CD4-positive, alpha-beta T cell treated with Interleukin-1 beta for 1 hour (primary cell): ENCODE measurements around the gene FCHSD1.

ENCODE experiments used
- DNase-seq, 2 donors: peaks; one replicate each; pipeline ENCODE4 v3.0.0-alpha.2; 2020 to 2022

FCHSD1 gene

GRCh38 chr5:141672841-141673813 is 21.9 kb upstream of the FCHSD1 start:
- DNase-seq: no peak

DNA sequence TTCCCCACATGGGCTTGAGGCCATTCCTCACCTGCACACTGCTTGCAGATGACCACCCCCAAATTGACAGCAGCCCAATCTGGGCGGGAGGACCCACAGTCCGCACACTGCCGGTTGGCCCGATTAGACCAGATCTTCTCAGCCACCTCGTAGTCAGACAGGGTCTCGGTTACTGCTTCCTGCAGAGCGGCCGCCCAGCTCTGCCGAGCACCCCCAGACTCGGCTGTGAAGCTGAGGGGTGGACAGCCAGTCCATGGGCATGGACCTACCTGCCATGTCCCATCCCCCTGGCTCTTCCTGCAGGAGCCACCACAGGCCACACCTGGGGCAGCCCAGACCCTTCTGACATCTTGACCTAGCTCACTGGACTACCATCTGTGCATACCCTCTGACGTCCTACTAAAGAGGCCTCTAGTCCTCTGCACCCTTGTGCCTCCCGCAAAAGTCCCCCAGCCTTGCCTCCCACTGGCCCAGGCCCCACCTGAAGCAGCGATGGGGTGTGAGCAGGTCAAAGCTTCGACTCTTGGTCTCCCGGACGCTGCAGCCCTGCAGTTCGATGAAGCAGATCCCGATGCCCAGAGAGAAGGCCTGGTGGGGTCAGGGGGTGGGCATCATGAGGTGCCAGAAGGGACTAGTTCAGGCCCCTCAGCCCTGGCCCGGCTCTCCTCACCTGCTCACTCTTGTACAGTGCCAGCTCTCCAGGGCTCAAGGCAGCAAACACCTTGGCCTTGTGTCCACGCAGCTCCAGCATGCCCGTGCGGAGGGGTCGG is 21.0 kb upstream of the FCHSD1 start:
- DNase-seq: no peak

GRCh38 chr5:141669520-141669919 is 18.3 kb upstream of the FCHSD1 start:
- no peak for DNase-seq

- DNase-seq: no peak
Observed at GRCh38 chr5:141668601-141669265, 17.5 kb upstream of the FCHSD1 start.

DNA sequence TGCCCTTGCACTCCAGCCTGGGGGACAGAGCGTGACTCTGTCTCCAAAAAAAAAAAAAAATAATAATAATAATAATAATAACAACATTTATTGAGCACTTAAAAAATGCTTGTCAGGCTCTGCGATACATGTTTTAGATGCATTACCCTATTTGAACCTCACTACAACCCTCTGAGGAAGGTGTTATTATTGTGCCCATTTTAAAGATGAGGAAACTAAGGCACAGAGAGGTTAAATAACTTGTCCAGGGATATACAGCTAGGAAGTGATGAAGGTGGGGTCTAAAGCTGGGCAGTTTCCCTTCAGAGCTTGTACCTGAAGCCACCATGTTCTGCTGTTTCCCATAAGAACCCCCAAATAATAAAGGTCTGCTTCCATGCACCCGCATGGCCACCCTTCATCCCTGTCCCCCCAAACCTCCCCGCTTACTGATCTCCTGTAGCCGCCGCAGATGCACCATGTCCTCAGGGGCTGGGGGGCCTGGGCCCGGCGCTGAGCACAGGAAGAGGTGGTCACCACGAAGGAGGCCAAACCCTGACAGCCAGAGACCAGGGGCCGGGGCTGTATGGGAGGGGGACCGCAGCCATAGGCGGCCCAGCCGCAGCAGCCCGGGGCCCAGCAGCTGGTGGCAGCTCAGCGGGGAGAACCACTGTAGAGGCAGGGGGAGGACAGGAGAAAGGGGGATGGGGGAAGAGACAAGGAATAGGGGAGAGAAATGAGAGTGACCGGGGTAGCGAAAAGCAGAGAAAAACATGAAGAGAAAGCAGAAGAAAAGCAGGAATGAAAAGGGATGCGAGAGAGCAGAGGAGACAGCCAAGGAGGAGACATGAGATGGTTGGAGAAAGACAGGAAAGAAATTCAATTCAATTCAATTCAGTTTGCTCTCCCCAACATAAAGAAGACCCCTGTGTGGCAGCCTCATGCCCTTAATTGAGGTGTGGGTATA is 15.1 kb upstream of the FCHSD1 start:
- DNase-seq: no peak

- DNase-seq: peak; percentile 71 to 74
Observed at GRCh38 chr5:141664733-141665461, 13.7 kb upstream of the FCHSD1 start.

DNA sequence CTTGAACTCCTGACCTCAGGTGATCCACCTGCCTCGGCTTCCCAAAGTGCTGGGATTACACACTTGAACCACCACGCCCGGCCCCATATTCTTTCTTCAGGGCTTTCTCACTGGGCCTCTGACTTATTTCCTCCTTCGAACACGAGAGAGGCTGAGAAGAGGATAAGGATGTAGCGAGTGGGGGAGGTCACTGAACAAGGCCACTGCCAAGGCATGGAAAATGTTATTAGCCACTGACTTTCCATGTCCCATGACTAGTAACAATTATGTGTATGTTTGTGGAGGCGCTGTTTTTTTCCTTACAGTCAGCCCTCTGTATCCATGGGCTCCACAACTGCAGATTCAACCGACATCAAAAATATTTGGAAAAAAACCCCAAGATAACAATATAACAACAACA is 12.3 kb upstream of the FCHSD1 start:
- DNase-seq: no peak

- DNase-seq: no peak
Observed at GRCh38 chr5:141662028-141662427, 10.8 kb upstream of the FCHSD1 start.

- no peak for DNase-seq
Observed at GRCh38 chr5:141657937-141658545, 6.8 kb upstream of the FCHSD1 start.

- DNase-seq: no peak
Observed at GRCh38 chr5:141657404-141657803, 6.2 kb upstream of the FCHSD1 start.

DNA sequence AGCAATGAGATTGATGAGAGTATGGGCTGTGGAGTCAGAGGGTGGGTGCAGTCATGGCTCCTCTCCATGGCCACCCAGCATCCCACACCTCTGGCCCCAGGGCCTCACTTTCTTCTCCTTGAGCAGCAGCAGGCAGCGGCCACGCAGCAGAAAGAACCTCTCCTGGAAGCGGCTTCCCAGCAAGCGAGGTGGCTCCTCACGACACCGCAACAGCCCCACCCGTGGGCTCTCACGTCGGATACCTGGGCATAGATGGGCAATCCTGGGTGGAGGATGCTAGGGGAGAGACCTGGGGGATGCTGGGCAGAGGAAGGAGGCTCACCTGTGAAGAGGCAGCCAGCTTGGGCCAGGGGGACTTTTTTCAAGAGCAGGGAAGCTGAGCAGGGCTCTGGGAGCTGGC is 5.2 kb upstream of the FCHSD1 start:
- DNase-seq: no peak

DNA sequence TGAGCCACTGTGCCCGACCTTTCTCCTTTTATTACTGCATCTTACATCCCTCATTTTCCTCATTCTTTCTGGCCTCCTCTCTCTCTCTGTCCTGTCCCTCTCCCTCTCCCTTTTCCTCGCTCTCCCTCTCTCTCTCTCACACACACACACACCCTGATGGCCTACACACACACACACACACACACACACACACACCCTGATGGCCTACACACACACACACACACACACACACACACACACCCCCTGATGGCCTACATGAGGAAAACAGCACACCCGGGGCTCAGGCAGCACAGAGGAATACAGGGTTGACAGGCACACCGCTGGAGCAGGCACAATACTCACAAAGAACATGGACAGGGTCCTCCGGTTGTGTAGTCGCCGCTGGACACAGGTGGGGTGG is 3.8 kb upstream of the FCHSD1 start:
- DNase-seq: no peak

- DNase-seq: no peak
Observed at GRCh38 chr5:141654298-141654697, 3.1 kb upstream of the FCHSD1 start.

- no peak for DNase-seq
Observed at GRCh38 chr5:141651728-141652105, 499 bp upstream of the FCHSD1 start.

GRCh38 chr5:141649972-141650371 is 1.2 kb downstream of the FCHSD1 start:
- DNase-seq: no peak

DNA sequence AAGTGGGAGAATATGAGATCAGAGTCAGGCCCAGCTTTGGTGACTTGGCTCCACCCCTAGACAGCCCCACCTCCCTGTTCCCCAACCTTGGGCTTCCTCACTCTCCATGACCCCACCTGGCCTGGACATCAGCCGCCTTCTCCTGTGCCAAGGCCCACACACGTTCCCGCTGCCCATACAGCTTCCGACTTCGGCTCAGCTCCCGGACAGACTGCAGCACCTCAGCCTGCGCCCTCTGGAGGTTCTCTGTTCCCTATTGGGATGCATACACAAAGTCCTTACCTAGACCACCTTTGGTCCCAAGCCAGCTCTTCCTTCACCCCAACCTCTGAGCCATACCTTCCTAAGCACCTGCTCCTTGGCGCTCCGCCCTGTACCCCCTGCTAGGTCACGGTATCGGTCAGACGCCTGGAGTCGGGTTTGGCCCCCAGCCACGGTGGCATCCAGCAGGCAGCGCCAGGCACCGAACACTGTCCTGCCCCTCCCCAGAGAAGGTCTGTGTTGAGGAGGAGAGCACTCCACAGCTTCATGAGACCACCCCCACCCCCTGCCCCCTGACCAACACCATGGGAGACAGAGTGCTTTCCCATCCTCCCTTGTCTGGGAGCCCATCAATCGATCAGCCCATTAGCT is 2.0 kb downstream of the FCHSD1 start:
- DNase-seq: no peak

GRCh38 chr5:141647851-141648250 is 3.4 kb downstream of the FCHSD1 start:
- no peak for DNase-seq

DNA sequence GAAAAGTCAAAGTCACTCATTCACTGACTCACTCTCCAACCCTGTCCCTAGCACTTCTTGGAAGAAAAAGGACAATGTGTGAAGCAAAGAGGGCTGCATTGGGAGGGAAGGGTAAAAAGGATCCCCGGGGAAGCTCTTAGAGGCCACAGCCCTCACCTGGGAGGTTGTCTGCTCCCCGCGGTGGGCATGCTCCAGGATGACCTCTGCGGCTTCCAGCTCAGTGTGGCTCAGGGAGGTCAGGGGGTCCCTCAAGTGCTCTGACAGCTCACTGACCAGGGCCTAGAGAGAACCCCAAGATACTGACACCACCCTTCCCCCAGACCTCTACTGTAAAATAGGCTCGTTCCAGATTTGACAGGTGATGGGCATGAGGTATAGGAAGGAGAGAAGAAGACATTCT is 4.0 kb downstream of the FCHSD1 start:
- no peak for DNase-seq

GRCh38 chr5:141646026-141646425 is 5.2 kb downstream of the FCHSD1 start:
- DNase-seq: no peak

DNA sequence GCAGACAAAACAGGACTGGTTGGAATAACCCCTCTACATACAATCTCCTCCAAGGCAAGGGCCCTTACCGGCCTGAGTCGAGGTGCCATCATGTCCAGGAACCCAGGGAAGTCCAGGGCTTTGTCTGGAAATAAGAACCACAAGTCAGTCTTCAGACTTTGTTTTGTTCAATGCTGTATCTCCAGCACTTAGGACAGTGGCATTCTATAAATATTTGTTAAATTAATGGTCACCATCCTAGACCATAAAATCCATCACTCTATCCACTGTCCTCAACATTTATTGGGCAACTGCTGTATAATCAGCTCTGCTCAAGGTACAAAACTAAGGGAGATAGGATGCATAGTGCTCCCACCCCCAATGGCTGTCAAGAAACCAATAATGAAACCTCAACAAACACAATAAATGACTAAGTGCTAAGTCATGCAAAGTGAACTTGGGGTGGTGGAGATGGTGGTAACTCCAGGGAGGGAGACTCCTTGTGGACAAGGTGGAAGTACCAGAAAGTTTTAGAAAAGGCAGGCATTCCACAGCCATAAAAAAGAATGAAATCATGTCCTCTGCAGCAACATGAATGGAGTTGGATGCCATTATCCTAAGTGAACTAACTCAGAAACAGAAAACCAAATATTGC is 9.5 kb downstream of the FCHSD1 start:
- DNase-seq: no peak
